NCI-H2227 (cell line): Measurements from ENCODE around the gene IGFBP1.
A peak's percentile ranks its signal among the peaks of the same experiment; 100 is the strongest.

ENCODE experiments used
- DNase-seq: peaks from one replicate; lab custom pipeline; 2025; ENCODE audit not compliant: unreplicated experiment; lab: John Stamatoyannopoulos, UW

Gene IGFBP1

DNA sequence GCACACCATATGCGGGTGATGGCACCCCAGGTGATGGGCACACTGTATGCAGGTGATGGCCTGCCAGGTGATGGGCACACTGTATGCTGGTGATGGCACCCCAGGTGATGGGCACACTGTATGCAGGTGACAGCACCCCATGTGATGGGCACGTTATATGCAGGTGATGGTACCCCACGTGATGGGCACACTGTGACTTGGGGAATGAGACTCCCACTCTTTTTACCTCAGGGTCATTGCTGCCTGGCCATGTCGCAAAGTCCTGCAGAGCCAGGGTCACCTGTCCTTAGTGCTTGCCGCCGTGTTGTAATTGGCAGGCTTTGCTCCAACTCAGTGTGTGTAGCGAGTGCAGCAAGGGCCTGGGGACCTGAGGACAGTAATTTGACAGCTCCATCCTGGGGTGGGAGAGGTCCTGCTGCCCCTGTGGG is 7.8 kb upstream of the IGFBP1 start:
- no peak for DNase-seq

DNA sequence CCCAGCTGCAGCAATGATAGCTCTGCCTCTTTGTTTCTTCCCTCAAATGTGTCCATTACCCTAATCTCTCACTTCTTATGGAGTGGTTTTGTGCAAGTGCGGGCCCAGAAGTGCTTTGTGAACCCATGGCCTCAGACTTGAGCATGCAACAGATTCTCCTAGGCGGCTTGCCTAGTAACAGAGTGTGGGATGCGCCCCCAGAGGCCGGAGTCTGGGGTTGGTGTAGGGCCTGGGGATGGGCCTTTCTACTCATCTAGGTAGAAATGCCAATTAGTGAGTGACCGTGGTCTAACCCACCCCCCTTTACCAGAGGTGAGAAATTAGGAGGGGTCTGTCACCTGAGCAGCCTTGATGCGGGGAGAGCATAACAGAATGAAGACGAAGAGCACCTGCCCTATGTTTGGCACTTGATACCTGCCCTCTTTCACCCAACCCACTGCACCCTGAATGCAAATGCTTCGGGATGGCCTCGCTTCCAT is 7.0 kb upstream of the IGFBP1 start:
- no peak for DNase-seq

DNA sequence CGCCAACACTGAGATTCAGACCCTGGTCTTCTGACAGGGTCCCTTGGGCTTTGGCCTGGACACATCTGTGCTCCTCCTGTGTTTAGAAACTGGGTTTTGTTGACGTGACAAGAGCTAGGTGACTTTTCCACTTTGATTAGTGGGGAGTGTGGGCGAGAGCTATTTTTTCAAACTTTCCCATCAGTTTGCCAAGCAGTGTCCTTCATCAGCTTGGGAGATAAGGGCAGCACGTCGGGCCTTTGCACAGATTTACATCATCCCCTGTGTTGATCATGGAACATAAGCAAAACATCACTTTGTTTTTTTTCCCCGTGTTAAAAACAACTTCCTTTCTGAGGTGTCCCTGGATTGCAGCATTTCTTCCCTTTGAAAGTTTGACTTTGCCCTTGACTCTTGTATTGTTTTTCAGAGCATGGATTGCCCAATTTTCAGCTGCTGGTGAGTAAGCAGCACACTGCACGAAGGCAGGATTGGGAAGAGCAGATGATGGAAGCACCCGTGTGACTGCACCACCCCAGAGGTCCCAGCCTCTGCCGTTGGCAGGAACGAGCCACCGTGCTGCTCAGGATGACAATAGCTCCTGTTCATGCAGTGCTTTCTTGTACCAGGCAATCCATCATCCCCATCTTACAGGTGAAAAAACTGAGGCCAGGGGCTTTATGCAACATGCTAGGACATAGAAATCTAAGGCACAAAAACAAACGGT is 6.4 kb upstream of the IGFBP1 start:
- DNase-seq = no peak

DNA sequence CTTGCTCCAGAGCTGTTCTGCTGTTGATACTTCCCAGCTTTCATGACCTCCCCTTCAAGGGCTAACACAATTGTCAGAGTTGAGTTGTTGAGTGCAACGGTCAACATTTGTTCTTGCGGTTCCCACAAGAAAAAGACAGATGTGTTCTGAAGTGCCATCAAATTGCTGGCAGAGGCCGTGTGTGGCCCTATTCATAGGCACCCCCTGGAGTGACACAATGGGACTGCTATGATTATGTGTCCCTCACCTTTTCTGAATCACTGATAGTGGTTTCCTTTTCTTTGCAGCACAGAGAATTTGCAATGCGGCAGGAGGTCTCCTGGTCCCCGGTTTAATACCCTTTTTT is 5.8 kb upstream of the IGFBP1 start:
- DNase-seq = no peak

DNA sequence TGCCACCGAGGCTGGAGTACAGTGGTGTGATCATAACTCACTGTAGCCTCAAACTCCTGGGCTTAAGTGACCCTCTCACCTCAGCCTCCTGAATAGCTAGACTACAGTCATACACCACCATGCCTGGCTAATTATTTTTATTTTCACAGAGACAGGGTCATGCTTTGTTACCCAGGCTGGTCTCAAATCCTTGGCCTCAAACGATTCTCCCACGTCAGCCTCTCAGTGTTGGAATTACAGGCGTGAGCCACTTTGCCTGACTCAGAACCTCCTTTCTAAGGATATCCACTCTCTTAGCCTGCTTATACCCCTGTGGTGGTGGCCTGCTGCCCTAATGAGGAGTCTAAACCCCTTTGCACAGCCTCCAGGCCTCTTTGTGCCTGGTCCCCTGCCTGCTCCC is 4.2 kb upstream of the IGFBP1 start:
- DNase-seq = no peak

DNA sequence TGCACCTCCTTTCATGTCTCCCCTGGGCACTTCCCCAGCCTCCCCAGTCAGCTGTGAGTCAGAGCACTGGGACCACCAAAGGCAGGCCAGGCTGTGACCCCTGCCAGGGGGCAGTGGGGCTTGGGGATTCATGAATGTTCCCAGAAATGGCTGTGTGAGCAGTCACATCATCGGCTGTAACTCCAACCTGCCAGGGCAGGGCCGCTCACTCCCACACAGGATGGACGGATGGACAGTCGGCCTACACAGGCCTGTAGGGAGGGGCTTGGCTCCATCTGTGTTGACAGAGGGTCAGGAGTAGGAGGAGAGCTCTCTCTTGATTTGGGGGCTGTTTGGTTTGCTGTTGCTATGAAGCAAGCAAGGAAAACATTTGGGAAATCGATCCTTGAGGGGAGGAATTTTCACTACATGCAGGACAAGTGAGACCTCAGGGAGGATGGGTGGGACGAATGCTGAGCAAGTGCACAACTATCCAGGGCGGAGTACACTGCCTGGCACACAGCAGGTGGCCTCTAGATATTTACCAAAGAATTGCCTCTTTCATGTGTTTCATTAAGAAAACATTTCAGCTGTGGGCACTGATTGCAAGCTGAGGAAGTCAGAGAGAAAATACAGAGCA is 2.9 kb upstream of the IGFBP1 start:
- DNase-seq = no peak

DNA sequence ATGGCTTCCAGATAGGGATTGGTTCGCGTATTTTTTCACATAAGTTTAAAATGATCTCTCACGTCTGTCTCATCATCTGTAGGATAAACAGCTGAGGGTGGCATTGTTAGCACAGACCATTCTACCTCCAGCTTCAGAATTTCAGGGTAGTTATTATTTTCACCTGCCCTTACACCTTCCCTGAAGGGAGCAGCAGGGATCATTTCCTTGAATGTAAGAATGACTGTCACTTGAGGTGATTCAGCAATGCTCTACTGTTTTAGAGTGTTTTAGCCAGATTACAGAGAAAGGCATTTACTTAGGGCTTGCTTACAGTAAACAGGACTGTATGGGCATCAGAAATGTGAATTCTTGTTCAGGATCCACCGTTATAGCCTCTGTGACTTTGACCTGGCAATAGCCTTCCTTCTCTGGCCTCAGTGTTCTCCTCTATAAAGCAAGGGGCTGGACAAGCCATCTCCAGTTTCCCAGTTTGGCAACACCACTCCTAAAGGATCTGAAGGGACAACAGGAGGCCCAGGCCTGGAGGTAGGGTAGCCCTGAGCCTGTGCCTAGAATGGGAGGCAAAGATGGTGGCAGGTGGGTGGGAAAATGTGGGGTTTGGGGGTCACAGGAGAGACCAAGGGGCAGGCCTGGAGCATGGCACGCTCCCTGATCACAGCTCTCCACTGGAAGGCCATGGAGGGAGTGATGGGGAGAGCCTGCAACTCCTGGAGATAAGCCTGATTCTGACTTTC is 1.2 kb upstream of the IGFBP1 start:
- DNase-seq = no peak

DNA sequence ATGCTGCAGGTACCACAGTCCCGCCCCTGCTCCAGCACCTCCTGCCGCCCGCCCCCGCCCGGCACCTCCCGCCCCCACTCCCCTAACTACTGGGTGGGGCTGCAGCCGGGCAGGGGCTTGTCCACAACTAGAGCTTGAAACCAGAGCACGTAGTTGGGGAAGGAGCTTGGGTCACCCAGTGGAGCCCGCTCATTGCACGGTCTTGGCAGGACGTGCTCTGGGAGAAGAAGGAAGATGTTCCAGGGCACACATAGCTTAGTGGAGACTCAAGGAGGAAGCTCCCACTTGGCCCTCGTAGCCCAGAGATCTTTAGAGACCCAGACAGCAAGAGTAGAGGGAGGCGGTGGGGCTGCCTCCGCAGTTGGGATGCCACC is 692 bp downstream of the IGFBP1 start:
- no peak for DNase-seq

DNA sequence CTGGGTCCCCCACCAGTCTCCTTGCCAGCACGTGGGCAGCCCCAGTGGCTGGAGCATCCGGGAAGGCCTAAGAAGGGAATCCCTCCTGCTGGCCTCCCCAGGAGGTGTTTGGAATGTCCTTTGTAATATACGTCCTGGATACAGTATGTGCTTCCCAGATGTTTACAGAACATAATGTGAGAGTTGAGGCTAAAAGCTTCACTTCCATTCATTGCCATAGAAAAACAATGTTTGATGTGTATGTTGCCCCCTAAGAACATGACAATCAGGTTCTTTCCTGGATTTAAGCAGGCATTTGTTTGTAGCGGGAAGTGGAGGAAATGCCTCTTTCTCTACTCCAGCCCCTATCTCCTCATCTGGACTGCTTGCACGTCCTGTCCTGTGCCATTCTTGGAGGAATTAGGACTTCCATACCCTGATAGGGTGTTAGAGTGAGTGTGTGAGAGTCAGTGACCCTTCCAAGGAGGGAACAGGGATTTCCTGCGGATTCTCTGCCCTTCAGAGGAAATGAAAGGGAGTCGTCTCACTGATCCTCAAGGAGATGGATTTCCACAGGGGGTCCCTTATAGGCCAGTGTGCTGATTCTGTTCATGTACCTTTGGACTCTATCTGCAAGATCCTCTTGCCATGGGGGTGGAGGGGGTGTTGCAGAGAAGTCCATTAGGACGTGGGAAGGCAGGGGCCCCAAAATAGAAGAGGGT is 1.2 kb downstream of the IGFBP1 start:
- no peak for DNase-seq

DNA sequence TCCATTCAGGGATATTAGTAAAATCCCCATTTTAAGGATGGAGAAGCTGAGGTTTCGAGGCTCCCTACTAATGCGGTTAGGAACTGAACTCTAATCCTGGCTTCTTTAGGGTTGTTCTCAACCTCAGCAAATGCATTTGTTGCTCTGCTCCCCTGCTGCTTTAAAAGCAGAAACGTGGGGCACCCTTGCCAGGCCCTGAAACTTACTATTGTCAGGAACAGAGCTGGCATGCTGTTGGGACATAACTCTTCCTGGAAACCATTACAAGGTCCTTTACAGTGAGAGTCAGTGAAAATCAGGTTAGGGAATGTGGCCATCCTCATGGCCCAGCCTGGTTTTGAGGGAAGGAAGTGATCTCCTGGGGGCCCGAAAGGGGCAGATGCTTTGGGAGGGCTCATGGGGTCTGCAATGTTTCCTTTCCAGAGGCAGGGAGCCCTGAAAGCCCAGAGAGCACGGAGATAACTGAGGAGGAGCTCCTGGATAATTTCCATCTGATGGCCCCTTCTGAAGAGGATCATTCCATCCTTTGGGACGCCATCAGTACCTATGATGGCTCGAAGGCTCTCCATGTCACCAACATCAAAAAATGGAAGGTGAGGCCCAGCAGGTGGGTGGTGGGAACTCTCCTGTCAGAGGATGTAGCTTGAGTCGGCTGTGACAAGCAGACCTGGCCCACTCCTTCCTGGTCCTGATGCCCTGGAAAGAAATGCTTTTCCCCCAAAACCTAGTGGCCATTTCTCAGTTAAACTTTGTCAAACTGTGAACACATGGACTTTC is 2.0 kb downstream of the IGFBP1 start:
- DNase-seq = no peak

DNA sequence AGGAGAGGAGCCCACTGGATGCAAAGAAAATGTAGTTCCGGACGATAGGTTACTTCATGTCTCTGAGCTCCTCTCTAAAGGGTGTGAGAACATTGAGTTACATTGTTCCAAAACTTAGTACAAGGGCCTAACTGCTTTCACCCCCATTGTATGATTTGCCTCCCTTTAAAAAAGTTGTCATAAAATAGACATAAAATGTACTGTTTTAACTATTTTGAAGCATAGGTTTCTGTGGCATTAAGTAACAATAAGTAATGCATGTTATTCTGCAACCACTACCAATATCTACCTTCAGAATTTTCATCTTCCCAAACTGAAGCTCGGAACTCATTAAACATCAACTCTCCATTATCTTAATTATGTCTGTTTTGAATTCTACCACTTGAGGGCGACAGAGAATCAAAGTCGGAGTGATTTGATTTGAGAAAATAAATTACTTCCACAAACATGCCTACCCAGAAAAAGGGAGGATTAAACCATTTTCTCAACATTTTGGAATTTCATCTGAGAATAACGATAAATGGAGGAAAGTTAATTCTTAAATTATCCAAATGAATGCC is 2.7 kb downstream of the IGFBP1 start:
- DNase-seq = peak; percentile 8

DNA sequence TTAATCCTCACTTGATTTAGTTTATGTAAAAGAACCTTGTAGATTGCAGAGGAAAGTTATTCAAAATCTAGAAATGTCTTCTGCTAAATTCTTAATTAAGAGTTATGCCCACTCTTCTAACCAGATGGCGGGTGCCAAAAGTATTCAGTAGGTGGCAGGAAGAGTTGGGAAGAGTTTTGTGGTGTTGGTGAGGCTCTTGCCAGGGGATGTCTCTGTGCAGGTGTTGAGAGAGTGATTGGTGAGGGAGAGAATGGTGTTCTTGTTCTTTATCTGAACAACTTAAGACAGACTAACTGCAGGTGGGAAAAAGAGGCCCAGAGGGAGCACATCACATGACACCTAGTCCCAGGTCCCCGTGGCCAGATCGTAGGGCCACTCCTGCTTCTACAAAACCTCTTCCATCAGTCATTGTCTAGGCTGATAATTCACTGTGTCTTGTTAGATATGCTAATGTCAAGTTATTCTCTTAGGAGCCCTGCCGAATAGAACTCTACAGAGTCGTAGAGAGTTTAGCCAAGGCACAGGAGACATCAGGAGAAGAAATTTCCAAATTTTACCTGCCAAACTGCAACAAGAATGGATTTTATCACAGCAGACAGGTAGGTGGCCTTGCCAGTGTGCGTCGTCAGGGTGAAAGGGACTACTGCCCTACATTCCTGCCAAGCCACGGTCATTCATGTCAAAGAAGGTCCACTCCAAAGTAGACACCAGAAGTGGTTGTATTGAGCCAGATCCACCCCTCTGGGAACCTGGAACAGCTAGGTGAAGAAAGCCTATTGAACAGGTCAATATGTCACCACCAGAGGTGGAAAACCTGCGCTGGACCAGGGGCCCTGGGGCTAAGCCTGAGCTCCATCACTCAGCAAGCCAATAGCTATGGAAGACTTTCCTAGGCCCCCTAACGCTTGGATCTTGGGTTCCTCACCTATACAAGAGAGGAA is 3.4 kb downstream of the IGFBP1 start:
- no peak for DNase-seq

DNA sequence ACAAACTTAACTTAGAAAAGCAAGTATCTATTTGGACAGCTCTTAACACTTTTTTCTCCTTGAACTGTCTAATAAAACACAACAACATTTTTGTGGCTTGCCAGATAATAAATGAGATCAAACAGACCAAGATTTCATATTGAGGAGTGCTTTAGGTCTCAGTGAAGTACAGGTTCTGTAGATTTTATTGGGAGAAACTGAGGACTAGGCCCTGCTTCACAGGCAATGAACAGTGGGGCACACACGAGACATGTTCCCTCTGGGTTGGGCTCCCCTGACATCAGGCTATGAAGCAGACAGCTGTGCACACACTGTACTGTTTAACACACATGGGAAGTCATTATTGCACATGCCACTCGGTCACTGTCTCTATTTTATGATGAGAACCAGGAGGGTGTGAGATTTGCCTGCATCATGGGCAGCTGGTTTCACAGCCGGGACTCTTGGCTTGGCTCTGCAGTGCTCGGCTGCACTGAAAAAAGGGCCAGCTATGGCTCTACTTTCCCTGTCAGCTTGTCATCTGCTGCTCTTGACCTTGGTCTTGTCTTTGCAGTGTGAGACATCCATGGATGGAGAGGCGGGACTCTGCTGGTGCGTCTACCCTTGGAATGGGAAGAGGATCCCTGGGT is 4.2 kb downstream of the IGFBP1 start:
- no peak for DNase-seq

DNA sequence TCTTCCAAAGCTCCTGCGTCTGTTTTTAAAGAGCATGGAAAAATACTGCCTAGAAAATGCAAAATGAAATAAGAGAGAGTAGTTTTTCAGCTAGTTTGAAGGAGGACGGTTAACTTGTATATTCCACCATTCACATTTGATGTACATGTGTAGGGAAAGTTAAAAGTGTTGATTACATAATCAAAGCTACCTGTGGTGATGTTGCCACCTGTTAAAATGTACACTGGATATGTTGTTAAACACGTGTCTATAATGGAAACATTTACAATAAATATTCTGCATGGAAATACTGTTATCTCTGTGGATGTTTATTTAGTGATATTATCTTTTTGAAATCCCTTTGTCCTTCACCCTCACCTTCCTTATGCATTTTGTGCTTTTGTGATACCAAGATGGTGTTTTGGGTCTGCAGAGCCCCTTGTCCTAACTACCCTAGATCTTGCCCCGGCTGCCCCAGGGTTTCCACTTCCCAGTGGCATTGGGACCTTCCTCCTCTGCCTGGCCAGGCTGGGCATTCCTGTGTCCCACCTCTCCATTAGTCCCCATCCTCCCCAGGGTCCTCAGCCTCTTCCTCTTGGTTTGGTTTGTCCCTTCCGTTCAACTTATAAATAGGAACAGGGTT is 5.2 kb downstream of the IGFBP1 start:
- DNase-seq = no peak

DNA sequence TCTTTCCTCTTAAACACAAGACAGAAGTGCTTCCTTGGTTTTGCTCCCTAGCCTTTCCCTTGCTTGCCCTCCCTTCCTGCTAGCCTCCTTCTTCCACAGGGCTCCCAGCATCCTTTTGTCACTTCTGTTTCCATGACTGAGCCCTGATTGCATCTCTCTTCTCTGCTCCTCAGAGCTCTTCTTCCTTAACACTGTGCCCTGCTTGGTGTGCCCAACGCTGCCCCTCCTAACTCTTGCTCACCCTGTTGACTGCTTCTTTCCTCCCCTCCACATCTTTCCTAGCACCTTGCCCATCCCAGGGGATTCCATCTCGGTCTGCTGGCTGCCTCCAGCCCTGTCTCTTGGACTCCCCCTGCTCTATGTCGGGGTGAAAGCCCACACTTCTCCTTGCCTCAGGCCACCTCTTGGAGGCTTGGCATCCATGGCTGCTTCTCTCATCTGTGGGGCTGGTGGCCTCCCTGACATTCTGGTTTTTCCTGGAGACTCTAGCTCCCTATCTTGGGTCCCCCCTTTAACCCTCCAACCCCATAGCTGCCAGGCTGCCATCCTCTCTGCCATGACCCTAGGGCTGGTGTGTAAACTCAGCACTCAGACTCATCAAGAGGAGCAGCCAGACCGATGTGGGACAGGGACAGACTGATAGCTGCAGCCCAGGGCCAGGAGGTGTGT is 5.8 kb downstream of the IGFBP1 start:
- no peak for DNase-seq

DNA sequence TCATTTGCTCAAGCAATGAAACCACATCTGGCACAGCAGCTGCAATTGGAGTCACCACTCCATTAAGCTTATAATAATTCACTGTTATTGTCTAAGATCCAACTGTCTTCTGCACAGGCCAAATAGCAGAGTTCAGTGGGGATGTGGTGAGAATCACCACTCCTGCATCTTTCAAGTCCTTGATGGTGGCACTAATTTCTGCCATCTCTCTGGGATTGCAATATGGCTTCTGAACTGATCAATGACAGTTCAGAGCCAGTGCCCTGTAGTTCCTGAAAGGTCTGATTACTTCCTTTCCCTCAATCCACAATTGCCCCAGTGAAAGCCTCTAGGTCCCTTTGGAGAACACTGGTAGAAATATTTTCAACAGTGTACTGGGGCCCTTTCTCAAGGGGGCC is 6.4 kb downstream of the IGFBP1 start:
- no peak for DNase-seq

DNA sequence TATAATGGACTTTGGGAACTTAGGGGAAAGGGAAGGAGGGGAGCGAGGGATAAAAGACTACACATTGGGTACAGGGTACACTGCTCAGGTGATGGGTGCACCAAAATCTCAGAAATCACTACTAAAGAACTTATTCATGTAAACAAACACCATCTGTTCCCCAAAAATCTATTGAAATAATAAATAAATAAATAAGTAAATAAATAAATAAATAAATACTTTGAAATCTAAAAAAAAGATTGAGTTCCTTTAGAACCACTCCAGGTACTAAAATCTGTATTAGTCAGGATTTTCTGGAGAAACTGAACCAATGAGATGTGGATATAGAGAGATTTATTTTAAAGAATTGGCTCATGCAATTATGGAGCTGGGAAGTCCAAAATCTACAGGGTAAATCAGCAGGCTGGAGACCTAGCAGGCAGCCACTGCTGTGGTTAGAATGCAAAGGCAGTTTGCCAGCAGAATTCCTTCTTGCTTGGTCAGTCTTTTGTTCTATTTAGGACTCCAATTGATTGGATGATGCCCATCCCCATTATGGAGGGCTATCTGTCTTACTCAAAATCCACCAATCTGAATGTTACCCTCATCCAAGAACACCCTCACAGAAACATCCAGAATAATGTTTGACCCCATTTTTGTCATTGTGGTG is 8.9 kb downstream of the IGFBP1 start:
- DNase-seq = no peak

DNA sequence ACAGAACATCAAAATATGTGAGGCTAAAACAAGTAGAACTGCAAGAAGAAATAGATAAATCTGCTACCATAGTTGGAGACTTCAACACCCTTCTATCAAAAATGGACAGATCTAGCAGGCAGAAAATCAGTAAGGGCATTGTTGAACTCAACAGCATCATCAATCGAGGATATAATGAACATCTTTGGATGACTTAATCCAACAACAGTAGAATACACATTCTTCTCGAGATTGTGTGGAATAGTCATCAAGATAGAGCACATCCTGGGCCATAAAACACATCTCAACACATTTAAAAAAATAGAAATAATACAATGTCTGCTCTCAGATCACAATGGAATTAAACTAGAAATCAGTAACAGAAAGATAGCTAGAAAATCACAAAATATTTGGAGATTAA is 9.9 kb downstream of the IGFBP1 start:
- DNase-seq = no peak
